Spleen (tissue), 11 donors: ENCODE results near the gene LYZL2. TPM values are rescaled to one million over a fixed set of nuclear protein-coding genes. Genes with fewer than 3 reads are reported as not detected.

Experiments used
- DNase-seq: peaks from one replicate; pipeline ENCODE4 v3.0.0-alpha.2; 2020
- H3K27ac ChIP-seq, 8 donors: fragments of 200-600 bp; sonication (generic) in 7 of 8; 1 replicate in 4 of 8; 2 replicates in 4 of 8; pipeline versions ENCODE4 v1.5.0 to v1.8.0; 2016 to 2021; ENCODE audit warnings: inconsistent platforms in 4 of 8, mild to moderate bottlenecking in 4 of 8, moderate library complexity in 1 of 8
- H3K27me3 ChIP-seq, 7 donors: fragments of 200-600 bp; sonication (generic) in 6 of 7; replicated peaks in 1 of 7; 1 replicate in 4 of 7; 2 replicates in 3 of 7; pipeline versions ENCODE4 v1.5.0 to v1.8.0; 2016 to 2021; ENCODE audit warnings: inconsistent platforms in 3 of 7, mild to moderate bottlenecking in 1 of 7
- H3K36me3 ChIP-seq, 6 donors: fragments of 200-600 bp; sonication (generic) in 5 of 6; 1 replicate in 4 of 6; 2 replicates in 2 of 6; pipeline versions ENCODE4 v1.5.0 to v1.8.0; 2016 to 2021; ENCODE audit warnings: inconsistent platforms in 2 of 6
- H3K4me1 ChIP-seq, 6 donors: fragments of 200-600 bp; sonication (generic) in 5 of 6; 1 replicate in 3 of 6; 2 replicates in 3 of 6; pipeline versions ENCODE4 v1.5.0 to v1.8.0; 2016 to 2021; ENCODE audit warnings: inconsistent platforms in 3 of 6
- H3K4me3 ChIP-seq, 8 donors: fragments of 200-600 bp; sonication (generic) in 7 of 8; 1 replicate in 4 of 8; 2 replicates in 4 of 8; pipeline versions ENCODE4 v1.5.0 to v1.8.0; 2016 to 2021; ENCODE audit warnings: inconsistent platforms in 4 of 8, mild to moderate bottlenecking in 4 of 8, moderate library complexity in 2 of 8
- H3K9me3 ChIP-seq, 8 donors: fragments of 200-600 bp; sonication (generic) in 7 of 8; 1 replicate in 4 of 8; 2 replicates in 4 of 8; pipeline versions ENCODE4 v1.5.0 to v1.8.0; 2016 to 2021; ENCODE audit warnings: inconsistent platforms in 4 of 8
- POLR2A ChIP-seq, 3 donors: fragments of 450-650 bp; IDR thresholded peaks; one replicate each; pipeline ENCODE4 v1.5.1; 2017; ENCODE audit warnings: antibody characterized with exemption in 3 of 3, mild to moderate bottlenecking in 1 of 3
- POLR2AphosphoS5 ChIP-seq, 3 donors: sonication (generic); formaldehyde crosslinking; IDR thresholded peaks; one replicate each; pipeline ENCODE4 v1.5.1; 2017; ENCODE audit warnings: antibody characterized with exemption in 3 of 3
- WGBS, 5 donors: extraction: QIAGEN DNeasy Blood & Tissue Kit in 3 of 5; methylation state at CpG; one replicate each; pipeline versions ENCODE4 v1.1.5 to v1.1.7; 2013 to 2018; 5-methylcytosine and 5-hydroxymethylcytosine counted together
- intact Hi-C: fragments of 100-400 bp; cut with DNase I; formaldehyde crosslinking; loops from one replicate; pipeline ENCODE4 v1.15.0; 2023; ENCODE audit warnings: low total_unique reads
- polyA plus RNA-seq, 3 donors: library from polyadenylated mRNA; stranded (reverse); fragments of 200-250 nt; gene quantifications; one replicate each; pipeline ENCODE4 v1.2.1, GENCODE V29; 2013
- total RNA-seq, 7 donors: library from RNA; depleted of rRNA in 3 of 7; stranded (reverse); fragments of >200 nt in 3 of 7; fragmentation: NEBNext Ultra II Directional in 4 of 7; extraction: Animal tissue kit (Norgen Biotek cat#: 25700) in 4 of 7; gene quantifications; one replicate each; pipeline versions ENCODE4 v1.1.0 to v1.2.1, GENCODE V29; 2016 to 2021
- TF ChIP-seq, protein P1 (sequence below), 11 experiments: fragments of 200-600 bp in 7 of 11; fragments of 450-650 bp in 4 of 11; sonication (generic) in 4 of 11; IDR thresholded peaks in 8 of 11; conservative IDR thresholded peaks in 3 of 11; 1 replicate in 7 of 11; 2 replicates in 4 of 11; pipeline versions ENCODE4 v1.4.0 to v1.8.0; 2016 to 2021; ENCODE audit warnings: antibody characterized with exemption in 11 of 11, inconsistent platforms in 4 of 11, mild to moderate bottlenecking in 1 of 11
- donor health status: healthy with polysubstance abuse.
- donor health status: DM: no; HTN: no; CAD: no; lungs with moderate emphysema.
- donor health status: DM: no; HTN: no; CAD: no.
- donor health status: Bipolar disorder and iron deficiency.
- donor health status: healthy.
- donor health status: DM: no; HTN: no; CAD: no.
- donor health status: DM: yes; HTN: yes; CAD: no.

Gene LYZL2
- total and polyA plus RNA-seq, 10 donors = not detected

DNA sequence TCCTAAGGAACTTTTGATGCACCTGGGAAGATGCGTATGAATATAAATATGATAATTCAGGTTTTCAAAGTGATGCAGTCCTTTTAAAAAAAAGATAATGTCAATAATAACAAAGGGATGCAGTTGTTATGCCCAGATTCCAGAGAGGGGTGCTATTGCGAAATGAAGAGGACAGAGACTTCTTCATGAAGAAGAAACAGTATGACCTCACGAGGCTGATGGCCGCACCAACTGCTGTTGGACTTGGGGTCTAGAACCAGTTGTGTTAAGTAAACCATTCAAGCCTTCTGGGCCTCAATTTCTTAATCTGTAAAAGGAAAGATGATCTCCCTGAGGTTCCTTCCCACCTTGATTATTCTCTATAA lies 55.1 kb downstream of the LYZL2 start:
- no peak for TF ChIP-seq POLR2AphosphoS5 (IDR thresholded peaks at IDR 0.05)
- TF ChIP-seq, protein P1, sequence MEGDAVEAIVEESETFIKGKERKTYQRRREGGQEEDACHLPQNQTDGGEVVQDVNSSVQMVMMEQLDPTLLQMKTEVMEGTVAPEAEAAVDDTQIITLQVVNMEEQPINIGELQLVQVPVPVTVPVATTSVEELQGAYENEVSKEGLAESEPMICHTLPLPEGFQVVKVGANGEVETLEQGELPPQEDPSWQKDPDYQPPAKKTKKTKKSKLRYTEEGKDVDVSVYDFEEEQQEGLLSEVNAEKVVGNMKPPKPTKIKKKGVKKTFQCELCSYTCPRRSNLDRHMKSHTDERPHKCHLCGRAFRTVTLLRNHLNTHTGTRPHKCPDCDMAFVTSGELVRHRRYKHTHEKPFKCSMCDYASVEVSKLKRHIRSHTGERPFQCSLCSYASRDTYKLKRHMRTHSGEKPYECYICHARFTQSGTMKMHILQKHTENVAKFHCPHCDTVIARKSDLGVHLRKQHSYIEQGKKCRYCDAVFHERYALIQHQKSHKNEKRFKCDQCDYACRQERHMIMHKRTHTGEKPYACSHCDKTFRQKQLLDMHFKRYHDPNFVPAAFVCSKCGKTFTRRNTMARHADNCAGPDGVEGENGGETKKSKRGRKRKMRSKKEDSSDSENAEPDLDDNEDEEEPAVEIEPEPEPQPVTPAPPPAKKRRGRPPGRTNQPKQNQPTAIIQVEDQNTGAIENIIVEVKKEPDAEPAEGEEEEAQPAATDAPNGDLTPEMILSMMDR (IDR thresholded peaks at IDR 0.05 in 8 of 11, conservative IDR thresholded peaks at IDR 0.05 in 3 of 11) = no peak
- TF ChIP-seq POLR2A (IDR thresholded peaks at IDR 0.05) = no peak
- H3K4me3 ChIP-seq = no peak overlapping the region
- peaks cover 0 to 24% (median 0%) of the 10 kb centered on the region in 6 donors for H3K4me1 ChIP-seq
- H3K9me3 ChIP-seq = peaks cover 0 to 4% (median 0%) of the 10 kb centered on the region in 8 donors
- intact Hi-C loops = no loop called here
- no peaks in the 10 kb centered on the region for H3K36me3 ChIP-seq
- no peaks in the 10 kb centered on the region for H3K27me3 ChIP-seq
- H3K27ac ChIP-seq = peak overlapping the region in 5 of 8 donors; percentile 8 to 76 (median 55)
- no peak for DNase-seq
- WGBS, 5 donors = 82 to 96% (median 82%) methylated on average over 4 of the region's 4 CpGs

DNA sequence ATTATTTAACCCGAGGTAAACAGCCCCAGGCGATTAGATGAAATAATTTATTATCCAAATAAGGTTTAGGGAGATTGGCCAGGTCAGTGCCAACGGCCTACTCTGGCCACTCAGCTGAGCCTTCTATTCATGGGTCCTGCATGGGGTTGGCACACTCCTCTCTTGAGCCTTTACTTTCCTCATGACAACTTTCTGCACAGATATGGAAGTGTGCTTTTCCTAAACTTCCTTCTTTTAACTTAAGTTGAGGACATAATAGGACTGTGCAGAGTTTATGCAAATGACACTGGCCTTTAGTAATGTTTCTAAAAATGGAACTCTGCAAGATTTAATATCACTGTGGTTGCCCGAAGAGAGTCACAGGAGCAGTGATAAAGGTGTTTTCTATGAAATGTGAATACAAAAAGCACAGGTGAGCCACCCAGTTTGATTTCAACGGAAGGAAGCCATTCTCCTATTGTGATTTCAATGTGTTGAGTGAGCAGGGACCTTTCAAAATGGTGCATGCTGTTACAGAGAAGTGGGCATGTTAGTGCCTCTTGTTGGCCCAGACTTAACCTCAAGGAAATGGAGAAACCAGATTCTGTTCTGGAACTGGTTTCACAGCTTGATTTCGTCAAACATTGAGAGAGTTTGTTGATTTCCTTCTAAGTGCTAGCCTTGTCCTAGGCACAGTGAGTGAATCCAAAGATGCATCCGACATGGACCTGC lies 55.7 kb downstream of the LYZL2 start:
- H3K36me3 ChIP-seq = no peaks in the 10 kb centered on the region
- H3K27ac ChIP-seq = peak overlapping the region in 5 of 8 donors; percentile 8 to 76 (median 55)
- WGBS, 5 donors = 64 to 81% (median 67%) methylated on average over 7 of the region's 7 CpGs

DNA sequence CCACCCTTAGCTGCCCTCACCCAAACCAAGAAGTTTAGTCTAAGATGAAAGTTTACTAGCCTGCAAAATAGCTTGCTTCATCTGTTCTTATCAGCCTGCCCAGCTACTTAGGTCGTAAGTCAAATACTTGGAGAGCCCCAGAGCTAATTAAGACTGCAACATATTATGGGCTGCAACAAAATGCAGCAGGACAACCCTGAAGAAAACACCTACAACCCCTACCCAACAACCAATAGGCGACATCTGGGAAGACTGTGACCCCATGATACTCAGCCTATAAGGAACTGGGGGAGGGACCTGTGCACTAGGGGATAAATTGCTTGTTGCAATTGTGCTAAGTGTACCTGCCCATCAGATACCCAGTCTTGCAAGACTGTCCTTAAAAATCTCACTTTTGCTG lies 64.1 kb downstream of the LYZL2 start:
- no peak overlapping the region for H3K4me3 ChIP-seq
- 43 to 70% (median 48%) methylated on average over 2 of the region's 2 CpGs for WGBS, 5 donors
- H3K27ac ChIP-seq = no peak overlapping the region
- DNase-seq = no peak
- TF ChIP-seq POLR2AphosphoS5 (IDR thresholded peaks at IDR 0.05) (no peak), POLR2A (IDR thresholded peaks at IDR 0.05) (no peak)
- TF ChIP-seq, protein P1 (IDR thresholded peaks at IDR 0.05 in 8 of 11, conservative IDR thresholded peaks at IDR 0.05 in 3 of 11) = no peak
- H3K27me3 ChIP-seq = no peaks in the 10 kb centered on the region
- H3K36me3 ChIP-seq = no peaks in the 10 kb centered on the region
- no peaks in the 10 kb centered on the region for H3K4me1 ChIP-seq
- intact Hi-C loops = no loop called here
- peaks cover 0 to 2% (median 0%) of the 10 kb centered on the region in 8 donors for H3K9me3 ChIP-seq

More for the DNA sequence above, 55.7 kb downstream of the LYZL2 start:
- intact Hi-C loops = no loop called here
- Histone ChIP-seq H3K4me3 (no peak overlapping the region), H3K27me3 (no peaks in the 10 kb centered on the region), H3K9me3 (peaks cover 0 to 4% (median 0%) of the 10 kb centered on the region in 8 donors), H3K4me1 (peaks cover 0 to 24% (median 0%) of the 10 kb centered on the region in 6 donors)
- no peak for TF ChIP-seq POLR2AphosphoS5 (IDR thresholded peaks at IDR 0.05)
- TF ChIP-seq, protein P1 (IDR thresholded peaks at IDR 0.05 in 8 of 11, conservative IDR thresholded peaks at IDR 0.05 in 3 of 11) = no peak
- TF ChIP-seq POLR2A (IDR thresholded peaks at IDR 0.05) = no peak
- no peak for DNase-seq

DNA sequence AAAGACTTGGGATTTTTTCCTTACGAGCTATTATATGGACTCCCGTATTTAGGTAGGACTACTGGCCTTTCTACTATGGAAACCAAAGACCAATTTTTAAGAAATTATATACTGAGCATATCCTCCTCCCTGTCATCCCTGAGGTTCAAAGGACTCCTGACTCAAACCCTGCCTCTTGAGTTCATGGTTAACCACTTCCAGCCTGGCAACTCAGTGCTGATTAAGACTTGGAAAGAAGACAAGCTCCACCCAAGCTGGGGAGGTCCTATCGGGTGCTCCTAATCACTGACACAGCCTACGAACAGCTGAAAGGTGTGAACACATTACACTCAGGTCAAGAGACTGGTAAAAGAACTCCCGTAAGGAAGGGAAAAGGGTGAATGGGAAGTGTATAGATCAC lies 66.8 kb downstream of the LYZL2 start:
- no peak for DNase-seq
- WGBS, 5 donors = 70 to 93% (median 85%) methylated on average over 5 of the region's 5 CpGs
- no peak overlapping the region for H3K4me3 ChIP-seq
- intact Hi-C loops = no loop called here
- no peaks in the 10 kb centered on the region for H3K36me3 ChIP-seq
- no peaks in the 10 kb centered on the region for H3K9me3 ChIP-seq
- no peaks in the 10 kb centered on the region for H3K27me3 ChIP-seq
- TF ChIP-seq POLR2AphosphoS5 (IDR thresholded peaks at IDR 0.05) = no peak
- TF ChIP-seq, protein P1 (IDR thresholded peaks at IDR 0.05 in 8 of 11, conservative IDR thresholded peaks at IDR 0.05 in 3 of 11) = no peak
- H3K4me1 ChIP-seq = peaks cover 0 to 5% (median 0%) of the 10 kb centered on the region in 6 donors
- no peak overlapping the region for H3K27ac ChIP-seq
